GM10248 (cell line): ENCODE measurements around the gene IL18.

Experiments used
- CTCF ChIA-PET: fragments of 300-600 bp; sonication (Branson Sonifier 250); formaldehyde crosslinking; extraction: SDS; loops from one replicate; lab custom pipeline; 2021; ENCODE audit warnings: antibody characterized with exemption; lab: Yijun Ruan, JAX
- POLR2A ChIA-PET: fragments of 350-650 bp; sonication (Branson Sonifier 250); formaldehyde crosslinking; extraction: SDS; loops from one replicate; lab custom pipeline; 2020; ENCODE audit warnings: antibody characterized with exemption; lab: Yijun Ruan, JAX
- DNase-seq: peaks from one replicate; pipeline ENCODE4 v3.0.0; 2012; ENCODE audit errors: extremely low spot score
- CTCF ChIP-seq: IDR thresholded peaks from 2 replicates; pipeline ENCODE4 v1.5.1; 2012; ENCODE audit warnings: mild to moderate bottlenecking, low read depth; ENCODE audit errors: extremely low read depth, missing control alignments, control extremely low read depth

The IL18 gene

GRCh38 chr11:112156956-112157766, 6.7 kb downstream of the IL18 start:
- CTCF ChIA-PET: interaction anchor here (1.0 to 1.5 kb wide), 6 partner anchors 10 to 44 kb away, joined by 3 to 5 read pairs (median 4); no protein-coding TSS in a partner anchor
- POLR2A ChIA-PET: no interaction called here
- TF ChIP-seq CTCF: no peak
- no peak for DNase-seq

GRCh38 chr11:112156153-112156955, 7.5 kb downstream of the IL18 start:
- ChIA-PET CTCF (interaction anchor here (1.0 to 1.5 kb wide), 5 partner anchors 9 to 26 kb away, joined by 3 to 5 read pairs (median 4); no protein-coding TSS in a partner anchor), POLR2A (no interaction called here)
- DNase-seq: no peak
- TF ChIP-seq CTCF: no peak

- POLR2A ChIA-PET: no interaction called here
- no peak for TF ChIP-seq CTCF
- DNase-seq: no peak
- CTCF ChIA-PET: interaction anchor here (0.8 to 1.5 kb wide), 5 partner anchors 10 to 69 kb away, joined by 3 to 4 read pairs (median 3); partner anchors contain the start of gene BCO2
Observed at GRCh38 chr11:112150517-112150916, 13.4 kb downstream of the IL18 start.

GRCh38 chr11:112143597-112143996, 20.3 kb downstream of the IL18 start:
- DNase-seq: no peak
- no peak for TF ChIP-seq CTCF
- ChIA-PET POLR2A (no interaction called here), CTCF (no interaction called here)

GRCh38 chr11:112134473-112134872, 29.4 kb downstream of the IL18 start:
- ChIA-PET POLR2A (no interaction called here), CTCF (interaction anchor here (0.7 to 5.2 kb wide), 3 partner anchors 16 to 21 kb away, joined by 3 to 24 read pairs (median 3); no protein-coding TSS in a partner anchor)
- DNase-seq: no peak
- TF ChIP-seq CTCF: no peak

- ChIA-PET POLR2A (no interaction called here), CTCF (interaction anchor here (5.2 kb wide), 1 partner anchor 19 kb away, joined by 24 read pairs; no protein-coding TSS in a partner anchor)
- DNase-seq: no peak
- TF ChIP-seq CTCF: no peak
Observed at GRCh38 chr11:112132737-112133136, 31.2 kb downstream of the IL18 start.
